ENCODE measurements around the gene NSFL1C.
A peak's percentile ranks its signal among the peaks of the same experiment; 100 is the strongest.

NSFL1C gene

GRCh38 chr20:1474325-1474724 is 7.7 kb upstream of the NSFL1C start:
- TF ChIP-seq CTCF (IDR thresholded peaks at IDR 0.05; ENCODE audit: low read depth, low read length), result no peak
- no peak for DNase-seq (ENCODE audit: low read depth, low spot score)
- H3K4me3 ChIP-seq (ENCODE audit: low read depth, low read length), result no peak overlapping the region
- in situ Hi-C loops (cut with HindIII; ENCODE audit: low sequenced_read_pairs), result no loop called here

GRCh38 chr20:1473246-1474220 is 6.9 kb upstream of the NSFL1C start:
- TF ChIP-seq CTCF (IDR thresholded peaks at IDR 0.05; ENCODE audit: low read depth, low read length), result no peak
- DNase-seq (ENCODE audit: low read depth, low spot score), result no peak
- in situ Hi-C loops (cut with HindIII; ENCODE audit: low sequenced_read_pairs), result no loop called here
- H3K4me3 ChIP-seq (ENCODE audit: low read depth, low read length), result no peak overlapping the region

GRCh38 chr20:1472556-1473245 is 6.1 kb upstream of the NSFL1C start:
- TF ChIP-seq CTCF (IDR thresholded peaks at IDR 0.05; ENCODE audit: low read depth, low read length), result no peak
- in situ Hi-C loops (cut with HindIII; ENCODE audit: low sequenced_read_pairs), result no loop called here
- DNase-seq (ENCODE audit: low read depth, low spot score), result no peak
- H3K4me3 ChIP-seq (ENCODE audit: low read depth, low read length), result no peak overlapping the region

GRCh38 chr20:1471242-1471641 is 4.6 kb upstream of the NSFL1C start:
- no peak for DNase-seq (ENCODE audit: low read depth, low spot score)
- in situ Hi-C loops (cut with HindIII; ENCODE audit: low sequenced_read_pairs), result no loop called here
- no peak for TF ChIP-seq CTCF (IDR thresholded peaks at IDR 0.05; ENCODE audit: low read depth, low read length)
- no peak overlapping the region for H3K4me3 ChIP-seq (ENCODE audit: low read depth, low read length)

GRCh38 chr20:1469925-1470571 is 3.4 kb upstream of the NSFL1C start:
- in situ Hi-C loops (cut with HindIII; ENCODE audit: low sequenced_read_pairs), result no loop called here
- no peak overlapping the region for H3K4me3 ChIP-seq (ENCODE audit: low read depth, low read length)
- DNase-seq (ENCODE audit: low read depth, low spot score), result peak; percentile 99
- peak; percentile 87 for TF ChIP-seq CTCF (IDR thresholded peaks at IDR 0.05; ENCODE audit: low read depth, low read length)

- in situ Hi-C loops (cut with HindIII; ENCODE audit: low sequenced_read_pairs), result no loop called here
- no peak for TF ChIP-seq CTCF (IDR thresholded peaks at IDR 0.05; ENCODE audit: low read depth, low read length)
- DNase-seq (ENCODE audit: low read depth, low spot score), result no peak
- no peak overlapping the region for H3K4me3 ChIP-seq (ENCODE audit: low read depth, low read length)
Observed at GRCh38 chr20:1469306-1469905, 2.8 kb upstream of the NSFL1C start.

Measured in astrocyte of the spinal cord (primary cell).